ENCODE results near the gene ZCCHC7.
"Not testable (repeated sequence)": the region's sequence is repeated elsewhere in the genome, so short reads cannot be mapped to it uniquely, and the experiment has no call there.

Gene ZCCHC7

GRCh38 chr9:37120843-37121335 lies 515 bp downstream of the ZCCHC7 start:
- DNase-seq (ENCODE audit: low spot score): peak; percentile 0

DNA sequence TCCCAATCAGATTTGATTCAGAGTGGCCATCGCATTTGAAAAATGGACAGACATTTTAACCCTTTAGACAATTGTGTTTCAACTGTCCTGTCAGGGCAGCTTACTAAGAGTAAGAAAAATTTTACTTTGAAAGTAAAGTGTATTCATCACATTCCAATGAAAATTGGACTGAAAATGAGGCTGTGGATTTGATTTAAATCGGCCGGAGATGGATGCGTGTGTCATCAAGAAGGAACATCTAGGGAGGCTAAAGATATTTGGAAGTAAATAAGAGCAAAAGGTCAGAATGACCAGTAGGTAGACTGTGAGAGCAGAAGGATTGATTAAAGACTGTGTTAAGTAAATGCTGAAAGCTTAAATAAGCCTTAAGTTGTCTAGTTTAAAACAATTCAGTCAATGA lies 1.5 kb downstream of the ZCCHC7 start:
- no peak for DNase-seq (ENCODE audit: low spot score)

GRCh38 chr9:37126214-37126788 lies 5.9 kb downstream of the ZCCHC7 start:
- no peak for DNase-seq (ENCODE audit: low spot score)

DNA sequence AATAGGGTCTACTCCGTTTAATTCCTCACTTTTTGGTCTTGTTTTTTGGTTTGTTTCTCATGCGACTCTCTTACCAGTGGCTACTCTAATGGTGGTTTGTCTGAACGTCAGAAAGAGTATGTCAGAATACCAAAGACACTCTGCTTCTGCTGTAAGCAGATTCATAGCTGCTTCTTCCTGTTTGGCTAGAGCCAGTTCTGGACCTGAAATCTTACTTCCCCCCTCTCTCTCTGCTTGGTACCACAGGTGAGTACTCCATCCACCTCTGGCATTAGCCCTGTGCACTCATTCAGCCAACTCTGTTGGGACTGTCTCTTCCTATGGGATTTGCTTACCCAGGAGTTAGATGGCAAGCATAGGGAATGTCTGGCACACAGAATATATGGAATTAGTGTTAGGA lies 6.6 kb downstream of the ZCCHC7 start:
- no peak for DNase-seq (ENCODE audit: low spot score)

DNA sequence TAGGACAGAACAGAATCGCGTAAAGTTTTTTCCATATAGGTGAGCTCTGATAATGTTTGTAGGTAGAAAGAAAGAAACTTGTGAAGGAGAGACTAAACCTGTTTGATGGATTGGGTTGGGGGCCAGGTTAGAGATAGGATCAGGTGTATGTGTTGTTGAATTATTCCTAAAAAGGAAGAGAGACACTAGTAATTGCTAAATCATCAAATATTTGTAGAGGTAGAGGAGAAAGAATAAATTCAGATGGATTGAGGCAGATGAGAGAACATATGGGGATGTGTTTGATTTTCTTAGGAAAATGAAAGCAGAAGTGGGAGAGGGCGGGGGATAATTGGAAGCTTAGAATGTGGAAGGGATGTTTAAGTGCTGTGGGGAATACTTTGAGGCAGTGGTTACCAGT lies 7.7 kb downstream of the ZCCHC7 start:
- no peak for DNase-seq (ENCODE audit: low spot score)

DNA sequence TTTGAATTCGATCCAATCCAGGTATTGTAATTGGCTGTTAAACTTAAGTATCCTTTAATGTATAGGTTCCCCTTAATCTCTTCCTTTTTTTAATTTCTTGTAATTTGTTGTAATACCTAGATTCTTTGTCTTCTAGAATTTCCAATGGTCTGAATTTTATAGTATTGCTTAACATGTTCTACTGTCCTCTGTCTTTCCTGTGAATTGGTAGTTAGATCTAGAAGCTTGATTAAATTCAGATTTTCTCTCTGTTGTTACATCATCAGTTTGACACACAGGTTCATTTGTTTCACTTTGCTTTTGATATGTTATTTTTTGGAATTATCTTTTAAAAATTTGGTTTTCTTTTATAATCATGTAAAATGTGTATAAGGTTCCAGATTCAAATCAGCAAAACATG lies 13.8 kb downstream of the ZCCHC7 start:
- DNase-seq (ENCODE audit: low spot score): no peak

- DNase-seq (ENCODE audit: low spot score): no peak
These were observed 20.6 kb downstream of the ZCCHC7 start for GRCh38 chr9:37141015-37141414.

- no peak for DNase-seq (ENCODE audit: low spot score)
These were observed 24.4 kb downstream of the ZCCHC7 start for GRCh38 chr9:37144762-37145161.

DNA sequence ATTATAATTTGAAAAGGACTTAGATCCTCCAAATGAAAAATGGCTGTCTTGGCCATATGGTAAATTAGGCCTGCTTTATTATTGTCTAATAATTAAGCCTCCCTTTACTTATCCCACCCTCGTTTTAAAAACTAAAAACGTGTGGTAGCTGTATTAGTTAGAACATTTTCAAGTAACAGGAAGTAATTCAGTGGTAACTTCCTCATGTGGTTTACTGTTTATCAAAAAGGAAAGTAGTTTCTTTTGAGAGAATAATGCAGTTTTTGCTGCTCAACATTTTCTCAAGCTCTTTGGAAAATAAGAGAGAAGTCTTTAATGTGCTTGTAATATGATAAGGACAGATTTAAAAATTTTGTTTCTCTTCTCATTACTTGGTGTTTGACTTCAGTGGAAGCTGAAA lies 26.0 kb downstream of the ZCCHC7 start:
- DNase-seq (ENCODE audit: low spot score): peak; percentile 38

GRCh38 chr9:37148181-37148580 lies 27.8 kb downstream of the ZCCHC7 start:
- no peak for DNase-seq (ENCODE audit: low spot score)

GRCh38 chr9:37149666-37150308 lies 29.4 kb downstream of the ZCCHC7 start:
- no peak for DNase-seq (ENCODE audit: low spot score)

GRCh38 chr9:37150415-37150814 lies 30.0 kb downstream of the ZCCHC7 start:
- no peak for DNase-seq (ENCODE audit: low spot score)

- no peak for DNase-seq (ENCODE audit: low spot score)
These were observed 31.4 kb downstream of the ZCCHC7 start for GRCh38 chr9:37151812-37152211.

DNA sequence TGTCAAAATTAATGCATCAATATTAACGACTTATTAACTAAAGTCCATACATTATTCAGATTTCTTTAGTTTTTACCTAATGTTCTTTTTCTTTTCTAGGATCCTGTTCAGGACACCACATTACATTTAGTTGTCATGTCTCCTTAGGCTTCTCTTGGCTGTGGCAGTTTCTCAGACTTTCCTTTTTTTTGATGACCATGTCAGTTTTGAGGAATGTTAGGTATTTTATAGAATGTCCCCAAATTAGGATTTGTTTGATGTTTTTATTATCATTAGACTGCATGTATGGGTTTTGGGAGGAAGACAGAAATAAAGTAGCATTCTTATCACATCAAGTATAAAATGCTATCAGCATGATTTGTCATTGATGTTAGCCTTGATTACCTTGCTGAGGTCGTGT lies 32.0 kb downstream of the ZCCHC7 start:
- no peak for DNase-seq (ENCODE audit: low spot score)

DNA sequence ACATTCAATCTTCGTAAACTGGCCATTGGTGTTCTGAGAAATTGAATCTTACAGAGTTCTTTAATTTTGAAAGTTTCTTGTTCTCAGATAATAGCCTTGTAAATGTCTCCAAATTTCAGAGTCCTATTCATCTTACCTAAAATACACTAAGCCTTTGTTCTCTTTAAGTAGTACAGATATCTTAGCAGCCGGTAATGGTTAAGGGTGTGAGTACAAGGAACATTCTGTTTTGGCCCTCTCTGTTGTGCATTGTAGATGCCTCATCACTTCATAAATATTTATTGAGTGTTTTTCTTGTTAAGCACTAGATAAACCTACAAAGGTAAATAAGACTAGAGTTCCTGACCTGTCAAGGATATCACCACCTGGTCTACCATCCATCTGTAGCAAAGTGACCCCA lies 35.2 kb downstream of the ZCCHC7 start:
- no peak for DNase-seq (ENCODE audit: low spot score)

DNA sequence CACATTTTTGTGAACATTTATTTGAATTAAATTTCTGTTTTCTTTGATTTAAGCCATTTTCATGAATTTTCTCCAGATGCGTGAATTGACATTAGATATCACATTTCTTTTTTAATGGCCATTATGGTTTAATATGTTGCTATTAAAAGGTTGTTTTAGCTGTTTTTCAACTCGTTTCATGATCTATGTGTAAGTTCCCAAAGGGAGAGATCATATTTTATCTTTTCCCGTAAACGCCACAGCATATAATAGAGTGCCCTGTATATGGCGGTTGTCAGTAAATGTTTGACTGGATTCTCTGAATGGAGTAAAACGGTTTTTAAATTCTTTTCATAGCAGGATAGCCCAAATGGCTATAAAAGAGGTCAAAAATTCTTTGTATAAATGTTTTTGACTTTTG lies 35.8 kb downstream of the ZCCHC7 start:
- DNase-seq (ENCODE audit: low spot score): no peak

DNA sequence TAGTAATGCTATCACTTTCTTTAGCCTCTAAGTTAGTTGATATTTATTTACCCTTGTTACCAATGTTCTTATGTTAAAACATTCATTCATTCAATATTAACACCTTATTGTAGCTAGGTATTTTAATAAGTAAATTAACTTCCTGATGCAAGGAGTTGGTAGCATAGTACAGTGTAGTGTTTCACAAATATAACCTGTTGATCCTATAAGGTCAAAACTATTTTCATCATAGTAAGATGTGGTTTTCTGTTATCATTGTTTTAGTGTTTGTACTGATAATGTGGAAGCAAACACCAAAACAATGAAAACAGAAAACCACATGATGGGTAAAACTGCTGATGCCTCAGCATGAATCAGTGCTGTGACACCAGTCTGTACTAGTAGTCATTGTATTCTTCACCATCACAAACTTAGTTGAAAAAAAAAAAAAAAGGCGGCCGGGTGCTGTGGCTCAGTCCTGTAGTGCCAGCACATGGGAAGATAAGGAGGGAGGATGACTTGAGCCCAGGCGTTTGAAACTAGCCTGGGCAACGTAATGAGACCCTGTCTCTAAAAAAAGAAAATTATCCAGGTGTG lies 36.5 kb downstream of the ZCCHC7 start:
- DNase-seq (ENCODE audit: low spot score): no peak

- DNase-seq (ENCODE audit: low spot score): no peak
These were observed 37.5 kb downstream of the ZCCHC7 start for GRCh38 chr9:37157726-37158377.

DNA sequence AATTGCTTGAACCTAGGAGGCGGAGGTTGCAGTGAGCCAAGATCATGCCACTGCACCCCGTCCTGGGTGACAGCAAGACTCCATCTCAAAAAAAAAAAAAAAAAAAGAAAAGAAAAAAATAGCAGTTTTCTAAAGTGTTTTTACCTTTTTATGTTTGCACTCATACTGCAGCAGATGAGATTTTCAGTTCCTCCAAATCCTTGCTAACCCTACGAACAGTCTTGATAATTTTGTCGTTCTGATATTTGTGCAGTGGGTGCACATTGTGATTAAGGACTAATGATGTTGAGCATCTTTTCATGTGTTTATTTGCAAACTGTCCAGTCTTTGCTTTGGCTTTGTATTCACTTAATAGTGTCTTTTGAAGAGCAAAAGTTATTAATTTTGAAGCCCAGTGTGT lies 42.9 kb downstream of the ZCCHC7 start:
- no peak for DNase-seq (ENCODE audit: low spot score)

GRCh38 chr9:37164335-37164734 lies 44.0 kb downstream of the ZCCHC7 start:
- not testable (repeated sequence) for DNase-seq (ENCODE audit: low spot score)

DNA sequence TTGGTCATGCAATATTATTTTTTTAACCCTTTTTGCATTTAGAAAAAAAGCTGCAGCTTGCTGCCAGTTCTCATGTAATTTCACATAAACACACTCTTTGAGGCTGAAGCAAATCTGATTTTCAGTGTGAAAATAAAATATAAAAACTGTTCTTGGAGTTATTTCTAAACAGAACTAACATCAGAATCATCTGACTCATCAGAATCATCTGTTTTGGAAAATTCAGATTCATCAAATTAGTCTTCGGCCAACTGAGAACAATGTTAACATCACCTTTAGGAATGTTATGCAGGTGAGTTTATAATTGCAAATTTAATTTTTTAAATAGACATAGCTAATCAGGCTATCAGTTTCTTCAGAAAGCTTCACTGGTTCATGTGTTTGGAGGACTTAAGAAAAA lies 45.3 kb downstream of the ZCCHC7 start:
- DNase-seq (ENCODE audit: low spot score): no peak

DNA sequence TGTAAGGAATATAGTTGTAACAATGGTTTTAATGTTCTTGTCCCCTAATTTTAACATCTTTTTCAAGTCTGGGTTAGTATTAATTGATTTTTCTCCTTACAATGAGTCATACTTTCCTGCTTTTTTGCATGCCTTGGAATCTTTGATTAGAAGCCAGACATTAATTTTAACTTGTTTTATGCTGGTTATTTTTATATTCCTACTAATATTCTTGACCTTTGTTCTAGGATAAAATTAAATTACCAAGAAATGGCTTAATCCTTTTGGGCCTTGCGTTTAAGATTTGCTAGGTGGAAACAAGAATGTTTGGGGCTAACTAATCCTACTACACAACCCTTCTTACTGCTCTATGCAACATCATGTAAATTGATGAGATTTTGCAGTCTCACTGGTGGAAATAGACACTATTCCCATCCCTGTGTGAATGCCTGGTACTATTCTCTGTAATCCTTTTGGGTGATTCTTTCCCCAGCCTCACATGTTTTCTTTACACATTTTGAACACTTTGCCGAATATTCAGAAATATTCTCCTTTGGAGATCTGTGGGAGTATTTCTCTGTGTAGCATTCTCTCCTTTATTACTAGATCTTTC lies 47.2 kb downstream of the ZCCHC7 start:
- DNase-seq (ENCODE audit: low spot score): no peak

- DNase-seq (ENCODE audit: low spot score): no peak
These were observed 52.2 kb downstream of the ZCCHC7 start for GRCh38 chr9:37172557-37172956.

All from CD4-positive, alpha-beta T cell treated with Interleukin-15 for 4 hours (primary cell).